Neural cell (in vitro differentiated cells): Measurements from ENCODE around the gene TTC39A.

Experiments used
- CTCF ChIP-seq: fragments of 450-650 bp; IDR thresholded peaks from 2 replicates; pipeline ENCODE4 v1.5.1; 2014; ENCODE audit warnings: antibody characterized with exemption, mild to moderate bottlenecking, moderate library complexity; ENCODE audit not compliant: poor library complexity, severe bottlenecking
- EP300 ChIP-seq: fragments of 450-650 bp; conservative IDR thresholded peaks from 2 replicates; pipeline ENCODE4 v1.6.1; 2014; ENCODE audit warnings: antibody characterized with exemption, mild to moderate bottlenecking, moderate library complexity; ENCODE audit not compliant: poor library complexity, severe bottlenecking
- EZH2 ChIP-seq: fragments of 200-600, 300-800 bp; shearing (Covaris generic), sonication (generic); IDR thresholded peaks from 2 replicates; pipeline ENCODE4 v1.6.1; 2014; ENCODE audit warnings: antibody characterized with exemption, low read length, borderline replicate concordance, mild to moderate bottlenecking; ENCODE audit not compliant: insufficient read depth, poor library complexity, severe bottlenecking
- MXI1 ChIP-seq: fragments of 450-650 bp; conservative IDR thresholded peaks from 2 replicates; pipeline ENCODE4 v1.6.1; 2014; ENCODE audit warnings: antibody characterized with exemption, mild to moderate bottlenecking; ENCODE audit not compliant: poor library complexity, severe bottlenecking
- POLR2AphosphoS5 ChIP-seq: IDR thresholded peaks from 2 replicates; pipeline ENCODE4 v1.6.1; 2012
- RAD21 ChIP-seq: fragments of 450-650 bp; conservative IDR thresholded peaks from 2 replicates; pipeline ENCODE4 v1.6.1; 2014; ENCODE audit warnings: antibody characterized with exemption, mild to moderate bottlenecking, moderate library complexity
- REST ChIP-seq: IDR thresholded peaks from 2 replicates; pipeline ENCODE4 v1.6.1; 2012; ENCODE audit warnings: borderline replicate concordance
- SMC3 ChIP-seq: fragments of 450-650 bp; conservative IDR thresholded peaks from 2 replicates; pipeline ENCODE4 v1.6.1; 2014; ENCODE audit warnings: antibody characterized with exemption, mild to moderate bottlenecking, moderate library complexity; ENCODE audit not compliant: poor library complexity
- TAF1 ChIP-seq: IDR thresholded peaks from 2 replicates; pipeline ENCODE4 v1.6.1; 2012; ENCODE audit warnings: low read depth

DNA sequence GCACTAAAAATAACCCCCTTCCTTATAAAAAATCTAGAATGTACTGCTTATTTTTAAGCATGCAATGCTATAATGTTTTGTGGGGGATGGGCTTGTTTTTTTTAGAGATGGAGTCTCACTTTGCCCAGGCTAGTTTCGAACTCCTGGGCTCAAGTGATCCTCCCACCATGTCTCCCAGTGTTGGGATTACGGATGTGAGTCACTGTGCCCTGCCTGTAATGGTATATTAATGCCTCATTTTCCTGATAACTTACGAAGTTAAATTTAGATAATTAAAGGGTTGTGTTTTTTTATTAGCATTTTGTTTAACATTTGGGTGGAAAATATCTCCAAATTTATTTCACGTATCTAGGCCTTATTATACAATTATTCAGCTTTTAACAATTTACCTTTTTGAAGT lies 87.8 kb downstream of the TTC39A start:
- TF ChIP-seq CTCF (no peak), POLR2AphosphoS5 (no peak), REST (no peak), EP300 (no peak), RAD21 (no peak), MXI1 (no peak), EZH2 (no peak), SMC3 (no peak), TAF1 (no peak)
